Activated CD4-positive, alpha-beta T cell treated with anti-CD3 and anti-CD28 coated beads, Interleukin-2, amount 10 ng/mL, durations not matched to agents 7 days and 5 days (primary cell): ENCODE results near the gene NRP1. TPM values are rescaled to one million over a fixed set of nuclear protein-coding genes. Genes with fewer than 3 reads are reported as not detected.
A peak's percentile ranks its signal among the peaks of the same experiment; 100 is the strongest.
"Not testable (repeated sequence)": the region's sequence is repeated elsewhere in the genome, so short reads cannot be mapped to it uniquely, and the experiment has no call there.

Experiments used
- CTCF ChIA-PET: fragments of 350-600 bp; sonication (Branson Sonifier 250); formaldehyde crosslinking; loops from one replicate; lab custom pipeline; 2021; ENCODE audit warnings: antibody characterized with exemption; lab: Charles Lee
- POLR2A ChIA-PET: fragments of 350-600 bp; sonication (Branson Sonifier 250); formaldehyde crosslinking; loops from one replicate; lab custom pipeline; 2021; ENCODE audit warnings: antibody characterized with exemption; lab: Charles Lee
- DNase-seq: peaks from one replicate; pipeline ENCODE4 v3.0.0-alpha.2; 2020
- H3K27ac Mint-ChIP-seq: one replicate; pipeline ENCODE4 v1.8.0; 2021; ENCODE audit warnings: mild to moderate bottlenecking, moderate library complexity, mixed read lengths
- H3K27me3 Mint-ChIP-seq: one replicate; pipeline ENCODE4 v1.8.0; 2021; ENCODE audit warnings: mixed read lengths
- H3K36me3 Mint-ChIP-seq: one replicate; pipeline ENCODE4 v1.8.0; 2021; ENCODE audit warnings: low read depth, mixed read lengths
- H3K4me1 Mint-ChIP-seq: one replicate; pipeline ENCODE4 v1.8.0; 2021; ENCODE audit warnings: mixed read lengths
- H3K4me3 Mint-ChIP-seq: one replicate; pipeline ENCODE4 v1.8.0; 2021; ENCODE audit warnings: mild to moderate bottlenecking, moderate library complexity, mixed read lengths
- H3K9me3 Mint-ChIP-seq: one replicate; pipeline ENCODE4 v1.8.0; 2021; ENCODE audit warnings: mixed read lengths
- total RNA-seq, 2 experiments: library from RNA; stranded (reverse); gene quantifications; one replicate each; pipeline ENCODE4 v1.2.3, GENCODE V29; 2021

The NRP1 gene
- total RNA-seq, 2 experiments from 2014 or later, result 0.40 TPM

DNA sequence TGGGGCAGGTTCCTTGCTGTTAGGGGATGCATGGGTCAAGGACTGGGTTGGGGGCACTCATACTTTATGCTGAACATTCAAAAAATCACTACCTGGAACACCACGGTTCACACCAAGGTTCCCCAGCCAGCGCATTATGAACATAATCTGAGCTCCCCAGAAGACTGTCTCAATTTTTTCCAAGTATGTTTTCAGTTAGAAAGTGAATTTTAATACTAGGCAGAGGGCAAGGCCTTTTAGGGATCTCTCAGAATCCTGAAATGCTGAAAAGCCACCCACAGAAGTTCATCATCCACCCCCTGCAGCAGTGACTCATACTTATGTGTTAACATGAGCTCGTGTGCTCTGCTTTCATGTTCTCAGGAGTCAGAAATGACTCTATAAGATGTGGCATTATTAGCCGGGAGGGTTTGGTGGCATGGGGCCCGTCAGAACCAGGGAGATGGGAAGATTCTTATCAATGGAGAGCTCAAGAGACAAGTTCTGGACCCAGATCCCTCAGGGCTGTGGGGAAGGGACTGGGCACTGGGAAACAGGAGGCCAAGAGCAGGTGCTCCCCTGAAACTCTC lies 191.2 kb downstream of the NRP1 start:
- Mint-ChIP-seq H3K36me3 (no peaks in the 10 kb centered on the region), H3K27ac (peak overlapping the region; percentile 22), H3K9me3 (peaks cover 4% of the 10 kb centered on the region), H3K4me3 (no peak overlapping the region), H3K4me1 (peaks cover 49% of the 10 kb centered on the region), H3K27me3 (no peaks in the 10 kb centered on the region)
- peak; percentile 29 for DNase-seq
- ChIA-PET CTCF (interaction anchor here (1.0 to 2.2 kb wide), 5 partner anchors 9 to 31 kb away, joined by 3 to 13 read pairs (median 6); no protein-coding TSS in a partner anchor), POLR2A (interaction anchor here (0.7 kb wide), 1 partner anchor 1903 kb away, joined by 3 read pairs; no protein-coding TSS in a partner anchor)

DNA sequence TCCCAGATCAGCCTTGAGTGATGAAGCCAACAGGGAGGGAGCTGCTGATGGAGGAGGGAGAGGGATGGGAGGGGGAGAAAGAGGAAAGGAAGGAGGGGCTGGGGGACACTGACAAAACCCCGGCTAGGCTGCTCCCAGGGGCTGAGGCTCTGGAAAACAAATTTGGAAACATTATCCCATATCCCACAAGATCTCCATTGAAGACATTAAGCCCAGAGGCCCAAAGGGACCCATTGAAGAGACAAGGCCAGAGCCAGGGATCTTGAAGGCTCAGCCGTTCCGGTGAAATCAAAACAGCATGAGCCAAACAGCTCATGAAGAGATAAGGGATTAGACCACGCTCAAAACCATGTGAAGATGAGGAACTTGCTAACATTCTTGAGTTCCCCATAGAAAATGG lies 192.2 kb downstream of the NRP1 start:
- ChIA-PET CTCF (interaction anchor here (1.3 to 2.2 kb wide), 4 partner anchors 11 to 133 kb away, joined by 4 to 9 read pairs (median 6); no protein-coding TSS in a partner anchor), POLR2A (no interaction called here)
- H3K4me1 Mint-ChIP-seq, result peaks cover 58% of the 10 kb centered on the region
- no peak overlapping the region for H3K27ac Mint-ChIP-seq
- H3K27me3 Mint-ChIP-seq, result no peaks in the 10 kb centered on the region
- H3K4me3 Mint-ChIP-seq, result no peak overlapping the region
- no peaks in the 10 kb centered on the region for H3K36me3 Mint-ChIP-seq
- H3K9me3 Mint-ChIP-seq, result no peaks in the 10 kb centered on the region
- DNase-seq, result no peak

DNA sequence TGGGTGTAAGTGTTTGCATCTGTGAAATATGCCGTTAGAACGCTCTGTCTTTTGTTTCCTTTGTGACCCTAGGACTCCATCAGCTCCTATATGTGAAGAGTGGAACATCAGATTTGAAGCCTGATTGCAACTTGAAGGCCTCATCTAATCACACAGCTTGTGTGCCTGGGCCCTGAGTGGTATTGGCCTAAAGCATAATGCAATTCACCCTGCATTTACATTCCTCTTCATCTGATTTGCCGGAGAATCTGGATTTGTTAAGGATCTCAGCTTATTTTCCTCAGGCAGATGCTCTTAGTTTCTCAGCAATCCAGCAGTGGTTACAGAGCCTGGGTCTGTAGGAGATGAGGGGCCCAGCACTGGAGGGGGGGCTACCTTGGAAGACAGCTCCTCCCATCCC lies 193.2 kb downstream of the NRP1 start:
- Mint-ChIP-seq H3K4me1 (peaks cover 69% of the 10 kb centered on the region), H3K27ac (no peak overlapping the region), H3K36me3 (peaks cover 4% of the 10 kb centered on the region), H3K9me3 (no peaks in the 10 kb centered on the region), H3K27me3 (no peaks in the 10 kb centered on the region), H3K4me3 (no peak overlapping the region)
- POLR2A ChIA-PET, result no interaction called here
- DNase-seq, result no peak
- CTCF ChIA-PET, result interaction anchor here (0.6 to 1.9 kb wide), 4 partner anchors 12 to 132 kb away, joined by 3 to 6 read pairs (median 3); no protein-coding TSS in a partner anchor

DNA sequence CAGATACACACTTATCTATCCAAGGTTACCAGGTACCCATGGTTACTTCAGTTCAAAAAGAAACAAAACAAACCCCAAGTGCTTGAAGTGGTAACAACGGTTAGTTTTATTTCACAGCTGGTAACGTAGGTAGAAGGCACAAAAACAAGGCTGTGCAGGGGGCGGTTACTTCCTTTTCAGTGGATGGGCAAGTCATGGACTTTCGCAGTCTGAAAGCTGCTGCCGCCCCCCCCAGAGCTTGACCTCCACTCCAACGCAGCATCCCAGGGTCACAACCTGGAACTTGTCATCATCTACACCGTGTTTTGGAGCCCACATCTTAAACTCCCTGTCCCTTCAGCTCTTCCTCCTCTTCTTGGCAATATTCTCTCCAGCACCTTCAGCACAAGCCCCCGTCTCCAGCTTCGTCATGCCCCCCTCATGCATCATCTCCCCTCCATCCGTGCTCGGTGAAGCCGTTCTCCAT lies 195.3 kb downstream of the NRP1 start:
- POLR2A ChIA-PET, result interaction anchor here (1.0 kb wide), 1 partner anchor 13 kb away, joined by 4 read pairs; no protein-coding TSS in a partner anchor
- Mint-ChIP-seq H3K4me1 (peaks cover 85% of the 10 kb centered on the region), H3K9me3 (no peaks in the 10 kb centered on the region)

DNA sequence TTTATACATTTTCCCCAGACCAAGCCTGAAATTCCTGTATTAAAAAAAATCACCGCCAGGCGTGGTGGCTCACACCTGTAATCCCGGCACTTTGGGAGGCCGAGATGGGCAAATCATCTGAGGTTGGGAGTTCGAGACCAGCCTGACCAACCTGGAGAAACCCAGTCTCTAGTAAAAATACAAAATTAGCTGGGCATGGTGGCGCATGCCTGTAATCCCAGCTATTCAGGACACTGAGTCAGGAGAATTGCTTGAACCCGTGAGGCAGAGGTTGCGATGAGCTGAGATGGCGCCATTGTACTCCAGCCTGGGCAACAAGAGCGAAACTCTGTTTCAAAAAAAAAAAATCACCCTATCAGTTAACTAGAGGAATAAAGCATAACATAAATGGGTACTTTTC lies 195.8 kb downstream of the NRP1 start:
- H3K4me3 Mint-ChIP-seq, DNase-seq, H3K27me3 Mint-ChIP-seq, H3K9me3 Mint-ChIP-seq, H3K36me3 Mint-ChIP-seq: not testable (repeated sequence)
- Mint-ChIP-seq H3K27ac (peak overlapping the region; percentile 92), H3K4me1 (peaks cover 88% of the 10 kb centered on the region)
- ChIA-PET POLR2A (interaction anchor here (1.0 kb wide), 1 partner anchor 12 kb away, joined by 4 read pairs; no protein-coding TSS in a partner anchor), CTCF (interaction anchor here (0.6 to 2.5 kb wide), 11 partner anchors 8 to 130 kb away, joined by 3 to 9 read pairs (median 4); no protein-coding TSS in a partner anchor)

More for the DNA sequence above, 195.3 kb downstream of the NRP1 start:
- peak overlapping the region; percentile 92 for H3K27ac Mint-ChIP-seq
- peaks cover 4% of the 10 kb centered on the region for H3K36me3 Mint-ChIP-seq
- peak overlapping the region; percentile 46 for H3K4me3 Mint-ChIP-seq
- peak; percentile 88 for DNase-seq
- no peaks in the 10 kb centered on the region for H3K27me3 Mint-ChIP-seq
- CTCF ChIA-PET, result interaction anchor here (0.6 to 2.5 kb wide), 11 partner anchors 8 to 130 kb away, joined by 3 to 9 read pairs (median 4); no protein-coding TSS in a partner anchor

DNA sequence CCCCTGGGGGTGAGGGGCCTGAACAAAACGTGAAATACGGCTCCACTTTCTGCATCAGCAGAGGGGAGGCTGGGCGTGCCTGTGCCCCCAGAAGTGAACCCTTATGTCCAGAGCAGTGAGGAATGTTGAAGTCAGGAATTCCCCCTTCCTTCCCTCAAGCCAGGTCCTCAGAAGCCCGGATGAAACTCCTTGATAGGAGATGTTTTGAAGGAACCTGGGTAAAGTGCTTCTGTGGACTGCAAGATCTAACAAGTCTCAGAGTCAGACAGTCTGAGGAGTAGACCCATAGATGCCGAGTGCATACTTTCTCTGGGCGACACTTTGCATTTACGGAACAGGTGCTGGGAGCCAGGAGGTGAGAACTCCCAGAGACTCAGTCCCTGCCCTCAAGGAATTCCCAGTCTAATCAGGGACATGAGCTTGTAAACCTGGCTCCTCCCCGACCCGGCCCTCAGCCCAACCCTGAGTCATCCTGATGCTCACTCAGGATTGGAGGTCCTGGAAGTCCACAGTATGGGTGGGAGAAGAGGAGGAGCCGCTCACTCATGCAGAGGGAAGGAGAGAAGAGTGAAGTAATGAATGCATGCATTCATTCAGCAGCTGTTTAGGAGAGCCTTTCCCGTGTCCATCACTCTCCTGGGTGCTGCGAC lies 197.0 kb downstream of the NRP1 start:
- no peak for DNase-seq
- Mint-ChIP-seq H3K27ac (peak overlapping the region; percentile 92), H3K4me1 (peaks cover 88% of the 10 kb centered on the region), H3K9me3 (no peaks in the 10 kb centered on the region), H3K27me3 (no peaks in the 10 kb centered on the region), H3K36me3 (peaks cover 4% of the 10 kb centered on the region), H3K4me3 (no peak overlapping the region)
- CTCF ChIA-PET, result interaction anchor here (0.8 to 2.5 kb wide), 6 partner anchors 11 to 44 kb away, joined by 3 to 9 read pairs (median 6); no protein-coding TSS in a partner anchor
- POLR2A ChIA-PET, result no interaction called here

DNA sequence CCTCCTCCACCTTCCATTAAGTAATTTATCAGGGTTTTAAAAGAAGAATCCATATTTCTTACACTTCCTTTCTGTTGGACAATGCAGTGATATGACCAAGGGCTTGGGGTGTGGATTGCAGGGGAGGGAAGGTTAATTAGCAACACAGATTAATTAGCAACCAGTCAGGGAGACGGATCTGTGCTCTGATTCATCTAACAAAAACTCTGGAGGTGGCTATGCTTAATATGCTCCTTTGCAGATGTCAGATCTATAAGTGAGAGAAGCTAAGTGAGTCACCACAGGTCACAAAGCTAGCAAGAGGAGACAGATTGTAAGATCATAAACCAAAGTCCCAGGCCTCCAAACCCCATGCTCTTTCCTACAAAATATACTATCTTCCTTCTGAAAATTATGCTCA lies 197.7 kb downstream of the NRP1 start:
- Mint-ChIP-seq H3K27ac (peak overlapping the region; percentile 73), H3K27me3 (no peaks in the 10 kb centered on the region), H3K9me3 (no peaks in the 10 kb centered on the region), H3K4me3 (no peak overlapping the region), H3K36me3 (peaks cover 4% of the 10 kb centered on the region), H3K4me1 (peaks cover 89% of the 10 kb centered on the region)
- ChIA-PET POLR2A (no interaction called here), CTCF (interaction anchor here (0.8 to 2.4 kb wide), 4 partner anchors 10 to 43 kb away, joined by 3 to 6 read pairs (median 4); no protein-coding TSS in a partner anchor)
- no peak for DNase-seq

DNA sequence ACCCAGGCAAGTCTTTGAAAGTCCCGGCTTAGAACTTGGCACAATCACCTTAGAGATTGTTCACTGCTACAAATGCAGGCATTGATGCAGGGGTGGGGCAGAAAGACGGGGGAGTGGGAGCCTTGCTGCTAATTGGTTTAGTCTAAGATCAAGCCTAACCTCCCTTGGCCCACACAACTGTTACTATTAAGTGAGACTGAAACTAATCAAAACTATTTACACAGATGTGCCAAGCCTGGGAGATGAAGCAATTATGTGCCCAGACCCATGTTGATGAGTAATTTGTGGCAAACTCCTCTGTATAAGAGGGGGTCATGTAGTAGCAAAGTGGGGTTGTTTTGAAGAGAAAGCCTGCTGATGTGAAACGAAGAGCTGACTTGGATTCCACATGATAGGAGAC lies 198.2 kb downstream of the NRP1 start:
- no peaks in the 10 kb centered on the region for H3K27me3 Mint-ChIP-seq
- peaks cover 4% of the 10 kb centered on the region for H3K36me3 Mint-ChIP-seq
- no peaks in the 10 kb centered on the region for H3K9me3 Mint-ChIP-seq
- CTCF ChIA-PET, result interaction anchor here (0.6 to 2.4 kb wide), 4 partner anchors 10 to 1036 kb away, joined by 3 to 6 read pairs (median 4); no protein-coding TSS in a partner anchor
- H3K27ac Mint-ChIP-seq, result no peak overlapping the region
- peaks cover 88% of the 10 kb centered on the region for H3K4me1 Mint-ChIP-seq
- DNase-seq, result no peak
- POLR2A ChIA-PET, result no interaction called here
- no peak overlapping the region for H3K4me3 Mint-ChIP-seq

DNA sequence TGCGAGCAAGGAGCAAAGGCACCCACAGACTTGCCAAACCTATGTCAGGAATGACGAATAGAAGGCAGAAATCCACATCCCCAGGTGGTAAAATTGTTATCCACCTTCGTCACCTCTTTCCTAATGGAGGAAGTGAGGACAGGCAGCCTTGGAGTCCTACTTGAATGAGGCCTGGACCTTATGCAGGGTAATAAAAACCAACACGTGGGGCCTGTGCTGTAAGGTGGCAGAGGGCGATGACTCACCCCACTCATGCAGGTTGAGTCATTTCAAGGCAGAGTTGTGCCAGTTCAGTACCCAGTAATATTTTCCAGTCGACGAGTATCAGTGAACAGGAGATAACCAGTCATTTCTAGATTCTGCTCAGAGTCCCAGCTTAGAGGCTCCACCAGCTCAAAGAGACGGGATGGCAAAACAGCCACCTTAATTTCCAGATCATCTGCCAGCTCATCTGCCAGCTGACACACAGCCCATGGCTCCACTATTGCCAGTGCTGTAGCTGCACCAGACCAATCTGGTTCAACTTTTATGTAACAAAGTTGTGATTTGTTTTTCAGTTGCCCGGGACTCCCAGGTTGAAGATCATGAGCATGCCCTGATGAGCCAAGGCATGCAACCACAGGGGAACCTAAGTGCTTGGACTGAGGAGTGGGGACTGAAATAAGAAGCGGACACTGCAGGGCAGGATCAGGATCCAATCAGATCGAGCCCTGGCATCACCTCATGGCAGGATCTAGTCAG lies 200.3 kb downstream of the NRP1 start:
- Mint-ChIP-seq H3K9me3 (no peaks in the 10 kb centered on the region), H3K27me3 (no peaks in the 10 kb centered on the region), H3K36me3 (peaks cover 4% of the 10 kb centered on the region), H3K27ac (peak overlapping the region; percentile 85), H3K4me3 (no peak overlapping the region), H3K4me1 (peaks cover 77% of the 10 kb centered on the region)
- ChIA-PET POLR2A (interaction anchor here (0.8 kb wide), 1 partner anchor 20 kb away, joined by 3 read pairs; no protein-coding TSS in a partner anchor), CTCF (interaction anchor here (0.8 to 2.0 kb wide), 13 partner anchors 9 to 1018 kb away, joined by 3 to 13 read pairs (median 4); no protein-coding TSS in a partner anchor)
- DNase-seq, result peak; percentile 69

DNA sequence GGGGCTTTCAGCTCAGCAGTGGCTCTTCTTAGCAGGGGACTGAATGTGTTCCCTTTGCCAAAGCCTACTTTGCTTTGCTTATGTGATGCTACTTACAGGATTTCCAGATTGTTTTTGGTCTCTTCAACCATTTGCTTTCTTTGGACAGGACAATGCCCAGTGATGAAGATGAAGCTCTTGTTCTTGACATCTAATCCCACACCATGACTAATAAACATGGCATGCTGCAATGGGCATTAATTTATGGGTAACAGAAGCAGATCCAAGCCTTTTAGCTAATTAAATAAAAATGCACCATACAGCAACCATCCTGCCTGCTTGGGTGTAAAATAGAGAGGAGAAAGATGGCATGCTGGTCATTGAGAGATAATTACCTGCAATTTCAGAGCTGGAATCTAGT lies 200.9 kb downstream of the NRP1 start:
- Mint-ChIP-seq H3K27me3 (no peaks in the 10 kb centered on the region), H3K4me3 (no peak overlapping the region), H3K36me3 (peaks cover 8% of the 10 kb centered on the region), H3K27ac (peak overlapping the region; percentile 85), H3K4me1 (peaks cover 77% of the 10 kb centered on the region), H3K9me3 (no peaks in the 10 kb centered on the region)
- no peak for DNase-seq
- ChIA-PET CTCF (interaction anchor here (0.8 to 2.0 kb wide), 12 partner anchors 9 to 1017 kb away, joined by 3 to 13 read pairs (median 4); no protein-coding TSS in a partner anchor), POLR2A (interaction anchor here (0.8 kb wide), 1 partner anchor 19 kb away, joined by 3 read pairs; no protein-coding TSS in a partner anchor)

DNA sequence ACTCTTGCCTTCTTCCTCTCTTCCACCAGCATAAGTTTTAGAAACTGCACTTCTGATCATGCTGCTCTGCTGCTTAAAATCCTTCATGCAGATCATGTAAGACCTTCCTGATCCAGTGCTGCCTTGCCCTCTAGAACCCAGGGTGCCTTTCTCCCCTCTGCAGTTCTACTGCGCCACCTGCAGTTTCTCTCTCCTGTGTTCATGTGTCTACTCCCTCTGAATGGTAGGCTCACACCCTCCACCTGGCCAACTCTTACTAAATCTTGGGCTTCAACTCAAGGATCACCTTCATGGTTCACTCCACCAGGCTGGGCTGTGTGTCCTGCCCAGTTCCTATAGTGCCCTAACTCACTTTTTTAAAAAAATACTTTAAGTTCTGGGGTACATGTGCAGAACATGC lies 201.8 kb downstream of the NRP1 start:
- Mint-ChIP-seq H3K4me3 (no peak overlapping the region), H3K27ac (peak overlapping the region; percentile 26), H3K9me3 (no peaks in the 10 kb centered on the region), H3K36me3 (peaks cover 10% of the 10 kb centered on the region), H3K4me1 (peaks cover 73% of the 10 kb centered on the region), H3K27me3 (no peaks in the 10 kb centered on the region)
- CTCF ChIA-PET, result interaction anchor here (0.8 to 1.2 kb wide), 3 partner anchors 8 to 16 kb away, joined by 3 read pairs; no protein-coding TSS in a partner anchor
- DNase-seq, result peak; percentile 52
- POLR2A ChIA-PET, result no interaction called here

DNA sequence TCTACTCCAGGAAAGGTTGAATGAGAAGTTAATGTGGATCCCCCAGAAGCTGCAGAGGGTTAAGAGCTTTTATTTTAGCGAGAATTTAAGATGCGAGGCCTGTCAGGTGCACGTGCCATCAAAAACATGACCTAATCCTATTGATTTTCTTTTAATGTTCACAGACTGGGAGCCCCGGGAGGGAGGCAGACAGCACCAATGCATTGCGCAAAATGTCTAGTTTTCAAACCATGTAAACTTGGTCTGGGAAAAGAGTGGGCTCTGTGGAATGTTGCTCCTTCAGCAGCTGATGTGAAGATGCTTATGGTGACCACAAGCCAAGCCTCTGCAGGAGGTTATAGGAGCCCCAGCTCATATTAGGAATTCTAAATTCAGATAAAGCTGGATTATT lies 204.5 kb downstream of the NRP1 start:
- peaks cover 16% of the 10 kb centered on the region for H3K36me3 Mint-ChIP-seq
- POLR2A ChIA-PET, result interaction anchor here (0.6 kb wide), 1 partner anchor 26 kb away, joined by 5 read pairs; no protein-coding TSS in a partner anchor
- CTCF ChIA-PET, result interaction anchor here (0.6 to 2.5 kb wide), 6 partner anchors 9 to 144 kb away, joined by 3 to 9 read pairs (median 3); no protein-coding TSS in a partner anchor
- H3K27ac Mint-ChIP-seq, result no peak overlapping the region
- H3K9me3 Mint-ChIP-seq, result peaks cover 3% of the 10 kb centered on the region
- no peaks in the 10 kb centered on the region for H3K27me3 Mint-ChIP-seq
- H3K4me1 Mint-ChIP-seq, result peaks cover 76% of the 10 kb centered on the region
- no peak overlapping the region for H3K4me3 Mint-ChIP-seq
- DNase-seq, result no peak
